ENCODE data around the gene PRSS27.

The PRSS27 gene

DNA sequence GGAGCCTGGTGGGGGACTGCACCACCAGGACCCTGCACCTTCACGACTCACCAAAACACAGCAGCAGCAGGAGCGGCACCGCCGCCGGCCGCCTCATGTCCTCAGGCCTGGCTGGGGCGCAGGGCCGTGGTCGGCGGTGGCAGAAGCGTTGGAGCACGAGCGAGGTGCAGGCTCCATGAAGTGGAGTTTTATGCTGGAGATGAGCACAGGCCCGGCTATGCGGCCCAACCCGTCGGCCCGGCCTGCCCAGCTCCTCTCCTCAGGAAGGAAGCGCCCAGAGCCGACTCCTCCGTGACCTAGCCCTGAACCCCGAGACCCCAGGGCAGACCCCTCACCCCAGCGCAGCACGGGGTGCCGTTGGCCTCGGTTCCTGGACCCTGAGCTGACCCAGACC lies at the start of gene PRSS27:
TSS of gene PRSS27 (minus strand) at position 161 of the 394 bp plus-strand sequence. CDS start at position 97, 64 bp downstream.
- H3K27ac Mint-ChIP-seq = peak within 1 kb of the TSS; percentile 83
- intact Hi-C loops (cut with micrococcal nuclease) = loop anchor here (2.0 kb wide), 1 partner anchor 33 kb away; the partner anchor contains the start of gene SRRM2
- H3K4me1 Mint-ChIP-seq (ENCODE audit: low read depth) = peaks cover 25% of the 10 kb centered on the region
- no peaks in the 10 kb centered on the region for H3K9me3 Mint-ChIP-seq
- no peaks in the 10 kb centered on the region for H3K36me3 Mint-ChIP-seq (ENCODE audit: low read depth)
- peaks cover 28% of the 10 kb centered on the region for H3K27me3 Mint-ChIP-seq
- peak within 1 kb of the TSS; percentile 79 for H3K4me3 Mint-ChIP-seq

DNA sequence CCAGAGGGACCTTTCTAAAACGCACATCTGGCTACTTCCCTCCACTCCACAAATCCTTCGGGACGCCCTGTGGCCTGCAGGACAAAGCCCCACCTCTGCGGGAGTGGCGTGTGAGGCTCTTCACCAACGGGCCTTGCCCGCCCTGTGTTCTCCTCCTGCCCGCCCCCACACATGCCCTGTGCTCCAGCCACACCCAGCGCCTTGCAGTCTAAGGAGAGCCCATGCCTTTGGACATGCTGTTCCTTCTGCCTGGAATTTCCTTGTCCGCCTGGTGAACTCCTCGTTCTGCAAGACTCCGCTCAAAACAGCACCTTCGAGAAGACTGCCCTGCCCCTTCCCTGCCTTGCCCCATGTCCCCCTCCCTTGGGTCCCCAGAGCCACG lies 49.6 kb upstream of the PRSS27 start:
- H3K36me3 Mint-ChIP-seq (ENCODE audit: low read depth) = peaks cover 100% of the 10 kb centered on the region
- H3K9me3 Mint-ChIP-seq = no peaks in the 10 kb centered on the region
- H3K27ac Mint-ChIP-seq = peak overlapping the region; percentile 25
- H3K4me1 Mint-ChIP-seq (ENCODE audit: low read depth) = peaks cover 80% of the 10 kb centered on the region
- no peaks in the 10 kb centered on the region for H3K27me3 Mint-ChIP-seq
- H3K4me3 Mint-ChIP-seq = no peak overlapping the region
- intact Hi-C loops (cut with micrococcal nuclease) = no loop called here

- Mint-ChIP-seq H3K27me3 (no peaks in the 10 kb centered on the region), H3K9me3 (no peaks in the 10 kb centered on the region), H3K27ac (peak overlapping the region; percentile 25), H3K36me3 (ENCODE audit: low read depth) (peaks cover 100% of the 10 kb centered on the region), H3K4me3 (peak overlapping the region; percentile 37), H3K4me1 (ENCODE audit: low read depth) (peaks cover 75% of the 10 kb centered on the region)
- intact Hi-C loops (cut with micrococcal nuclease) = no loop called here
Measured at GRCh38 chr16:2769100-2769529, 49.1 kb upstream of the PRSS27 start.

- peak overlapping the region; percentile 25 for H3K27ac Mint-ChIP-seq
- intact Hi-C loops (cut with micrococcal nuclease) = no loop called here
- H3K36me3 Mint-ChIP-seq (ENCODE audit: low read depth) = peaks cover 100% of the 10 kb centered on the region
- no peak overlapping the region for H3K4me3 Mint-ChIP-seq
- H3K4me1 Mint-ChIP-seq (ENCODE audit: low read depth) = peaks cover 69% of the 10 kb centered on the region
- no peaks in the 10 kb centered on the region for H3K9me3 Mint-ChIP-seq
- H3K27me3 Mint-ChIP-seq = no peaks in the 10 kb centered on the region
Measured at GRCh38 chr16:2768403-2769089, 48.5 kb upstream of the PRSS27 start.

- intact Hi-C loops (cut with micrococcal nuclease) = no loop called here
- Mint-ChIP-seq H3K27me3 (no peaks in the 10 kb centered on the region), H3K4me1 (ENCODE audit: low read depth) (peaks cover 64% of the 10 kb centered on the region), H3K27ac (peak overlapping the region; percentile 35), H3K4me3 (no peak overlapping the region), H3K36me3 (ENCODE audit: low read depth) (peaks cover 100% of the 10 kb centered on the region), H3K9me3 (no peaks in the 10 kb centered on the region)
Measured at GRCh38 chr16:2767891-2768290, 47.9 kb upstream of the PRSS27 start.

GRCh38 chr16:2767140-2767731 lies 47.2 kb upstream of the PRSS27 start:
- intact Hi-C loops (cut with micrococcal nuclease) = no loop called here
- no peak overlapping the region for H3K4me3 Mint-ChIP-seq
- H3K9me3 Mint-ChIP-seq = no peaks in the 10 kb centered on the region
- no peaks in the 10 kb centered on the region for H3K27me3 Mint-ChIP-seq
- no peak overlapping the region for H3K27ac Mint-ChIP-seq
- H3K4me1 Mint-ChIP-seq (ENCODE audit: low read depth) = peaks cover 57% of the 10 kb centered on the region
- H3K36me3 Mint-ChIP-seq (ENCODE audit: low read depth) = peaks cover 100% of the 10 kb centered on the region

GRCh38 chr16:2766430-2767139 lies 46.6 kb upstream of the PRSS27 start:
- intact Hi-C loops (cut with micrococcal nuclease) = no loop called here
- H3K27ac Mint-ChIP-seq = no peak overlapping the region
- no peak overlapping the region for H3K4me3 Mint-ChIP-seq
- H3K36me3 Mint-ChIP-seq (ENCODE audit: low read depth) = peaks cover 100% of the 10 kb centered on the region
- peaks cover 51% of the 10 kb centered on the region for H3K4me1 Mint-ChIP-seq (ENCODE audit: low read depth)
- no peaks in the 10 kb centered on the region for H3K27me3 Mint-ChIP-seq
- H3K9me3 Mint-ChIP-seq = no peaks in the 10 kb centered on the region

DNA sequence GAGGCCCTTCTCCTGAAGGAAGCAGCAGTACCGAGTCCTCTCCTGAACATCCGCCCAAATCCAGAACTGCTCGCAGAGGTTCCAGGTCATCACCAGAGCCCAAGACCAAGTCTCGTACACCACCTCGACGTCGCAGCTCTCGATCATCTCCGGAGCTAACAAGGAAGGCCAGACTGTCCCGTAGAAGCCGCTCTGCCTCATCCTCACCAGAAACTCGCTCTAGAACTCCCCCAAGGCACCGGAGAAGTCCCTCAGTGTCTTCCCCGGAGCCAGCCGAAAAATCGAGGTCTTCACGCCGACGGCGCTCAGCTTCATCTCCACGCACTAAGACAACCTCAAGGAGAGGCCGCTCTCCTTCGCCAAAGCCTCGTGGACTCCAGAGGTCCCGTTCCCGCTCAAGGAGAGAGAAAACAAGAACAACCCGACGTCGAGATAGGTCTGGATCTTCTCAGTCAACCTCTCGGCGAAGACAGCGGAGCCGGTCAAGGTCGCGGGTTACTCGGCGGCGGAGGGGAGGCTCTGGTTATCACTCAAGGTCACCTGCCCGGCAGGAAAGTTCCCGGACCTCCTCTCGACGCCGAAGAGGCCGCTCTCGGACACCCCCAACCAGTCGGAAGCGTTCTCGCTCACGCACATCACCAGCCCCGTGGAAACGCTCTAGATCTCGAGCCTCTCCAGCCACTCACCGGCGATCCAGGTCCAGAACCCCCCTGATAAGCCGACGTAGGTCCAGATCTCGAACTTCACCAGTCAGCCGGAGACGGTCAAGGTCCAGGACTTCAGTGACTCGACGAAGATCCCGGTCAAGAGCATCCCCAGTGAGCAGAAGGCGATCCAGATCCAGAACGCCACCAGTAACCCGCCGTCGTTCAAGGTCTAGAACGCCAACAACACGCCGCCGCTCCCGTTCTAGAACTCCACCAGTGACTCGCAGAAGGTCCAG lies 45.7 kb upstream of the PRSS27 start:
- intact Hi-C loops (cut with micrococcal nuclease) = no loop called here
- Mint-ChIP-seq H3K27ac (no peak overlapping the region), H3K9me3 (no peaks in the 10 kb centered on the region), H3K4me1 (ENCODE audit: low read depth) (peaks cover 44% of the 10 kb centered on the region), H3K36me3 (ENCODE audit: low read depth) (peaks cover 100% of the 10 kb centered on the region), H3K27me3 (no peaks in the 10 kb centered on the region), H3K4me3 (no peak overlapping the region)

GRCh38 chr16:2764718-2765117 lies 44.7 kb upstream of the PRSS27 start:
- Mint-ChIP-seq H3K9me3 (no peaks in the 10 kb centered on the region), H3K27ac (no peak overlapping the region), H3K36me3 (ENCODE audit: low read depth) (peaks cover 100% of the 10 kb centered on the region), H3K4me1 (ENCODE audit: low read depth) (peaks cover 34% of the 10 kb centered on the region), H3K27me3 (no peaks in the 10 kb centered on the region), H3K4me3 (no peak overlapping the region)
- intact Hi-C loops (cut with micrococcal nuclease) = no loop called here

- H3K27me3 Mint-ChIP-seq = no peaks in the 10 kb centered on the region
- peaks cover 27% of the 10 kb centered on the region for H3K4me1 Mint-ChIP-seq (ENCODE audit: low read depth)
- no peak overlapping the region for H3K27ac Mint-ChIP-seq
- intact Hi-C loops (cut with micrococcal nuclease) = no loop called here
- no peaks in the 10 kb centered on the region for H3K9me3 Mint-ChIP-seq
- H3K4me3 Mint-ChIP-seq = no peak overlapping the region
- H3K36me3 Mint-ChIP-seq (ENCODE audit: low read depth) = peaks cover 100% of the 10 kb centered on the region
Measured at GRCh38 chr16:2763173-2763572, 43.1 kb upstream of the PRSS27 start.

DNA sequence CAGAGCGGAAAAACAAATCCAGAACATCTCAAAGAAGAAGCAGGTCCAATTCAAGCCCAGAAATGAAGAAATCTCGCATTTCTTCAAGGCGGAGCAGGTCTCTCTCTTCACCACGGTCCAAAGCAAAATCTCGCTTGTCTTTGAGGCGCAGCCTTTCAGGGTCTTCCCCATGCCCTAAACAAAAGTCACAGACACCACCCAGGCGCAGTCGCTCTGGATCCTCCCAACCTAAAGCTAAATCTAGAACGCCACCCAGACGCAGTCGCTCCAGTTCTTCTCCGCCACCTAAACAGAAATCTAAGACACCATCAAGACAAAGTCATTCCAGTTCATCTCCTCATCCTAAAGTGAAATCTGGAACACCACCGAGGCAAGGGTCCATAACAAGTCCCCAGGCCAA lies 42.7 kb upstream of the PRSS27 start:
- H3K27me3 Mint-ChIP-seq = no peaks in the 10 kb centered on the region
- H3K4me3 Mint-ChIP-seq = no peak overlapping the region
- intact Hi-C loops (cut with micrococcal nuclease) = no loop called here
- H3K27ac Mint-ChIP-seq = no peak overlapping the region
- H3K4me1 Mint-ChIP-seq (ENCODE audit: low read depth) = peaks cover 26% of the 10 kb centered on the region
- H3K36me3 Mint-ChIP-seq (ENCODE audit: low read depth) = peaks cover 100% of the 10 kb centered on the region
- no peaks in the 10 kb centered on the region for H3K9me3 Mint-ChIP-seq

DNA sequence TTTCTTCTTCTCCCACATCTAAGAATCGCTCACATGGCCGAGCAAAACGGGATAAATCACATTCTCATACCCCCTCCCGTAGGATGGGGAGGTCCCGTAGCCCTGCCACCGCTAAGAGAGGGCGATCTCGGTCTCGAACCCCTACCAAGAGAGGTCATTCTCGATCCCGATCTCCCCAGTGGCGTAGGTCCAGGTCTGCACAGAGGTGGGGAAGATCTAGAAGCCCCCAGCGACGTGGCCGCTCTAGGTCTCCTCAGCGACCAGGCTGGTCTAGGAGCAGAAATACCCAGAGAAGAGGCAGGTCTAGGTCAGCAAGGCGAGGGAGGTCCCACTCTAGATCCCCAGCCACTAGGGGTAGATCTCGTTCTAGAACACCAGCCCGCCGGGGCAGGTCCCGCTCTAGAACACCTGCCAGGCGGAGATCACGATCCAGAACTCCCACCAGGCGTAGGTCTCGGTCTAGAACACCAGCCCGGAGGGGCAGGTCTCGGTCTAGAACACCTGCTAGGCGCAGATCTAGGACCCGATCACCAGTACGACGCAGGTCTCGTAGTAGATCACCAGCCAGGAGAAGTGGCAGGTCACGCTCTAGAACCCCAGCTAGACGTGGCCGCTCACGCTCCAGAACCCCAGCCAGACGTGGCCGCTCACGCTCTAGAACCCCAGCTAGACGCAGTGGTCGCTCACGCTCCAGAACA lies 42.0 kb upstream of the PRSS27 start:
- Mint-ChIP-seq H3K27me3 (no peaks in the 10 kb centered on the region), H3K4me3 (no peak overlapping the region), H3K9me3 (no peaks in the 10 kb centered on the region), H3K36me3 (ENCODE audit: low read depth) (peaks cover 100% of the 10 kb centered on the region), H3K27ac (no peak overlapping the region), H3K4me1 (ENCODE audit: low read depth) (peaks cover 26% of the 10 kb centered on the region)
- intact Hi-C loops (cut with micrococcal nuclease) = no loop called here

GRCh38 chr16:2761472-2761871 lies 41.4 kb upstream of the PRSS27 start:
- H3K36me3 Mint-ChIP-seq (ENCODE audit: low read depth) = peaks cover 100% of the 10 kb centered on the region
- H3K4me1 Mint-ChIP-seq (ENCODE audit: low read depth) = peaks cover 26% of the 10 kb centered on the region
- no peaks in the 10 kb centered on the region for H3K27me3 Mint-ChIP-seq
- intact Hi-C loops (cut with micrococcal nuclease) = no loop called here
- H3K9me3 Mint-ChIP-seq = no peaks in the 10 kb centered on the region
- no peak overlapping the region for H3K27ac Mint-ChIP-seq
- no peak overlapping the region for H3K4me3 Mint-ChIP-seq

Data from dendritic cell treated with granulocyte-macrophage colony-stimulating factor and Interleukin-4, amounts not matched to agents 40 ng/mL and 50 ng/mL, for 4 days (primary cell).